ENCODE data around the gene PALD1. TPM values are rescaled to one million over a fixed set of nuclear protein-coding genes. Genes with fewer than 3 reads are reported as not detected.

PALD1 gene
- total RNA-seq, 1 donor from 2014 or later, result 1.8 TPM

- H2AFZ ChIP-seq (ENCODE audit: low read depth, low read length), result no peak overlapping the region
- H3K9me3 ChIP-seq (ENCODE audit: insufficient read depth, low read depth, low read length), result no peaks in the 10 kb centered on the region
- H4K20me1 ChIP-seq (ENCODE audit: insufficient read depth, low read length), result no peaks in the 10 kb centered on the region
- H3K4me2 ChIP-seq (ENCODE audit: low read length), result peak overlapping the region; percentile 8
- H3K27me3 Mint-ChIP-seq (ENCODE audit: low read depth, unreplicated experiment), result peaks cover 8% of the 10 kb centered on the region
- no peak overlapping the region for H3K4me3 Mint-ChIP-seq (ENCODE audit: unreplicated experiment)
- no peaks in the 10 kb centered on the region for H3K36me3 ChIP-seq (ENCODE audit: insufficient read depth, low read length)
- H3K79me2 ChIP-seq (ENCODE audit: insufficient read depth, low read length), result no peaks in the 10 kb centered on the region
- H3K27me3 ChIP-seq (ENCODE audit: insufficient read depth, low read length), result no peaks in the 10 kb centered on the region
- H3K4me1 ChIP-seq (ENCODE audit: insufficient read depth, low read length), result peaks cover 11% of the 10 kb centered on the region
- FAIRE-seq (no peak), DNase-seq (ENCODE audit: low read depth) (peak; percentile 74)
- H3K9ac ChIP-seq (ENCODE audit: low read length), result no peak overlapping the region
- TF ChIP-seq, protein P1, sequence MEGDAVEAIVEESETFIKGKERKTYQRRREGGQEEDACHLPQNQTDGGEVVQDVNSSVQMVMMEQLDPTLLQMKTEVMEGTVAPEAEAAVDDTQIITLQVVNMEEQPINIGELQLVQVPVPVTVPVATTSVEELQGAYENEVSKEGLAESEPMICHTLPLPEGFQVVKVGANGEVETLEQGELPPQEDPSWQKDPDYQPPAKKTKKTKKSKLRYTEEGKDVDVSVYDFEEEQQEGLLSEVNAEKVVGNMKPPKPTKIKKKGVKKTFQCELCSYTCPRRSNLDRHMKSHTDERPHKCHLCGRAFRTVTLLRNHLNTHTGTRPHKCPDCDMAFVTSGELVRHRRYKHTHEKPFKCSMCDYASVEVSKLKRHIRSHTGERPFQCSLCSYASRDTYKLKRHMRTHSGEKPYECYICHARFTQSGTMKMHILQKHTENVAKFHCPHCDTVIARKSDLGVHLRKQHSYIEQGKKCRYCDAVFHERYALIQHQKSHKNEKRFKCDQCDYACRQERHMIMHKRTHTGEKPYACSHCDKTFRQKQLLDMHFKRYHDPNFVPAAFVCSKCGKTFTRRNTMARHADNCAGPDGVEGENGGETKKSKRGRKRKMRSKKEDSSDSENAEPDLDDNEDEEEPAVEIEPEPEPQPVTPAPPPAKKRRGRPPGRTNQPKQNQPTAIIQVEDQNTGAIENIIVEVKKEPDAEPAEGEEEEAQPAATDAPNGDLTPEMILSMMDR (IDR thresholded peaks at IDR 0.05; ENCODE audit: insufficient read depth, low read depth, low read length), result no peak
- TF ChIP-seq EZH2 (IDR thresholded peaks at IDR 0.05; ENCODE audit: insufficient read depth, low read length), result no peak
- H3K27ac Mint-ChIP-seq (ENCODE audit: unreplicated experiment), result no peak overlapping the region
- H3K36me3 Mint-ChIP-seq (ENCODE audit: low read depth, unreplicated experiment), result no peaks in the 10 kb centered on the region
- H3K4me1 Mint-ChIP-seq (ENCODE audit: low read depth, unreplicated experiment), result peaks cover 17% of the 10 kb centered on the region
- H3K27ac ChIP-seq (ENCODE audit: low read depth, low read length), result no peak overlapping the region
- H3K4me3 ChIP-seq (ENCODE audit: insufficient read depth, low read depth, low read length), result no peak overlapping the region
- no peaks in the 10 kb centered on the region for H3K9me3 Mint-ChIP-seq (ENCODE audit: unreplicated experiment)
These were observed 14.5 kb downstream of the PALD1 start for GRCh38 chr10:70492786-70493659.

DNA sequence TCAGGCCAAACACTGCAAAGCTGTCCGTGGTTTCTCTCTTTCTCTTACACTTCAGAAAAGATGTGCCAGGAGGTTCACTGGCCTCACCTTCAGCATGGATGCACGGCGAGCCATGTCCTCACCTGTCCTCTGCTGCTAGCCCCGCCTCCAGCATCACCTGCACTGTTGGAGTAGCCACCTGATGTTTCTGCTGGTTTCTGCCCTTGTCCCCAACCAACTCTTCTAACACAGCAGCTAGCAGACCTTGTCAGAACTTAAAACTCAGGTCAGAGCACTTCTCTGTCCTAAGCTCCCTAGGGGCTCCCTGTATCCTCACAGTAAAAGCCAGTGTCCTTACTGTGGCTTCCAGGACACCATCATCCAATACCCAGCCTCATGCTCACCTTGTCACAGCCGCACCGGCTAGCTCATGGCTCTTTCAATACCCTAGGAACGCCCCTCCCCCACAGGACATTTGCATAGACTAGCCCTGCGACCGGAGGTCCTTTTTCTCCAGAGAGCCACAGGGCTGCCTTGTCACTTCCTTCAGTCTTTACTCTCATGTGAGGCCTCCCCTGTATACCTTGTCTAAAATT, 15.2 kb downstream of the PALD1 start:
- H3K36me3 ChIP-seq (ENCODE audit: insufficient read depth, low read length), result no peaks in the 10 kb centered on the region
- H3K27ac ChIP-seq (ENCODE audit: low read depth, low read length), result no peak overlapping the region
- FAIRE-seq (no peak), DNase-seq (ENCODE audit: low read depth) (no peak)
- H3K9me3 ChIP-seq (ENCODE audit: insufficient read depth, low read depth, low read length), result no peaks in the 10 kb centered on the region
- Mint-ChIP-seq H3K27ac (ENCODE audit: unreplicated experiment) (no peak overlapping the region), H3K4me3 (ENCODE audit: unreplicated experiment) (no peak overlapping the region), H3K27me3 (ENCODE audit: low read depth, unreplicated experiment) (peaks cover 5% of the 10 kb centered on the region), H3K4me1 (ENCODE audit: low read depth, unreplicated experiment) (peaks cover 17% of the 10 kb centered on the region), H3K36me3 (ENCODE audit: low read depth, unreplicated experiment) (no peaks in the 10 kb centered on the region), H3K9me3 (ENCODE audit: unreplicated experiment) (no peaks in the 10 kb centered on the region)
- no peak overlapping the region for H3K4me2 ChIP-seq (ENCODE audit: low read length)
- H4K20me1 ChIP-seq (ENCODE audit: insufficient read depth, low read length), result no peaks in the 10 kb centered on the region
- H3K79me2 ChIP-seq (ENCODE audit: insufficient read depth, low read length), result no peaks in the 10 kb centered on the region
- H3K27me3 ChIP-seq (ENCODE audit: insufficient read depth, low read length), result no peaks in the 10 kb centered on the region
- H3K9ac ChIP-seq (ENCODE audit: low read length), result no peak overlapping the region
- peaks cover 11% of the 10 kb centered on the region for H3K4me1 ChIP-seq (ENCODE audit: insufficient read depth, low read length)
- H3K4me3 ChIP-seq (ENCODE audit: insufficient read depth, low read depth, low read length), result no peak overlapping the region
- TF ChIP-seq, protein P1 (IDR thresholded peaks at IDR 0.05; ENCODE audit: insufficient read depth, low read depth, low read length), result no peak
- TF ChIP-seq EZH2 (IDR thresholded peaks at IDR 0.05; ENCODE audit: insufficient read depth, low read length), result no peak
- H2AFZ ChIP-seq (ENCODE audit: low read depth, low read length), result no peak overlapping the region
